NCI-H146 (cell line): ENCODE data around the gene NOP53.
A peak's percentile ranks its signal among the peaks of the same experiment; 100 is the strongest.
"Not testable (repeated sequence)": the region's sequence is repeated elsewhere in the genome, so short reads cannot be mapped to it uniquely, and the experiment has no call there.

Experiments
- DNase-seq: peaks from one replicate; lab custom pipeline; 2025; lab: John Stamatoyannopoulos, UW

The NOP53 gene

GRCh38 chr19:47754206-47755064, 9.1 kb downstream of the NOP53 start:
- no peak for DNase-seq

GRCh38 chr19:47755065-47755761, 9.9 kb downstream of the NOP53 start:
- DNase-seq, result no peak

- no peak for DNase-seq
Measured at GRCh38 chr19:47755762-47756626, 10.6 kb downstream of the NOP53 start.

- no peak for DNase-seq
Measured at GRCh38 chr19:47756627-47756929, 11.2 kb downstream of the NOP53 start.

- DNase-seq, result no peak
Measured at GRCh38 chr19:47756953-47757608, 11.7 kb downstream of the NOP53 start.

GRCh38 chr19:47757617-47758442, 12.5 kb downstream of the NOP53 start:
- DNase-seq, result no peak

- no peak for DNase-seq
Measured at GRCh38 chr19:47758443-47758804, 13.1 kb downstream of the NOP53 start.

GRCh38 chr19:47760632-47760999, 15.3 kb downstream of the NOP53 start:
- DNase-seq, result no peak

GRCh38 chr19:47761566-47761965, 16.2 kb downstream of the NOP53 start:
- DNase-seq, result no peak

GRCh38 chr19:47762151-47762550, 16.8 kb downstream of the NOP53 start:
- DNase-seq, result no peak

- DNase-seq, result no peak
Measured at GRCh38 chr19:47762615-47763308, 17.4 kb downstream of the NOP53 start.

- DNase-seq, result not testable (repeated sequence)
Measured at GRCh38 chr19:47764705-47765104, 19.4 kb downstream of the NOP53 start.

- DNase-seq, result peak; percentile 75
Measured at GRCh38 chr19:47765523-47766358, 20.4 kb downstream of the NOP53 start.

GRCh38 chr19:47766359-47766620, 20.9 kb downstream of the NOP53 start:
- DNase-seq, result no peak

- no peak for DNase-seq
Measured at GRCh38 chr19:47766670-47767069, 21.3 kb downstream of the NOP53 start.

GRCh38 chr19:47767349-47767748, 22.0 kb downstream of the NOP53 start:
- DNase-seq, result no peak

- DNase-seq, result no peak
Measured at GRCh38 chr19:47768604-47769003, 23.3 kb downstream of the NOP53 start.

GRCh38 chr19:47769534-47769933, 24.2 kb downstream of the NOP53 start:
- DNase-seq, result no peak

GRCh38 chr19:47771291-47771690, 25.9 kb downstream of the NOP53 start:
- DNase-seq, result not testable (repeated sequence)

GRCh38 chr19:47776568-47776967, 31.2 kb downstream of the NOP53 start:
- DNase-seq, result peak; percentile 94
